Head of caudate nucleus (tissue), 42 donors: Measurements from ENCODE around the gene RNF150.
"Not testable (repeated sequence)": the region's sequence is repeated elsewhere in the genome, so short reads cannot be mapped to it uniquely, and the experiment has no call there.

Experiments
- DNase-seq, 42 donors: peaks; one replicate each; pipeline versions ENCODE4 v3.0.0 to v3.0.0-alpha.2; 2020 to 2021; ENCODE audit warnings: mixed read lengths in 7 of 42
- intact Hi-C: fragments of 100-400 bp; cut with DNase I; formaldehyde crosslinking; loops from one replicate; pipeline ENCODE4 v1.15.0; 2022

The RNF150 gene

DNA sequence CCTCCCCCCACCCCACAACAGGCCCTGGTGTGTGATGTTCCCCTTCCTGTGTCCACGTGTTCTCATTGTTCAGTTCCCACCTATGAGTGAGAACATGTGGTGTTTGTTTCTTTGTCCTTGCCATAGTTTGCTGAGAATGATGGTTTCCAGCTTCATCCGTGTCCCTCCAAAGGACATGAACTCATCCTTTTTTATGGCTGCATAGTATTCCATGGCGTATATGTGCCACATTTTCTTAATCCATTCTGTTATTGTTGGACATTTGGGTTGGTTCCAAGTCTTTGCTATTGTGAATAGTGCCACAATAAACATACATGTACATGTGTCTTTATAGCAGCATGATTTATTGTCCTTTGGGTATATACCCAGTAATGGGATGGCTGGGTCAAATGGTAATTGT, 312.7 kb downstream of the RNF150 start:
- DNase-seq, intact Hi-C loops: not testable (repeated sequence)

DNA sequence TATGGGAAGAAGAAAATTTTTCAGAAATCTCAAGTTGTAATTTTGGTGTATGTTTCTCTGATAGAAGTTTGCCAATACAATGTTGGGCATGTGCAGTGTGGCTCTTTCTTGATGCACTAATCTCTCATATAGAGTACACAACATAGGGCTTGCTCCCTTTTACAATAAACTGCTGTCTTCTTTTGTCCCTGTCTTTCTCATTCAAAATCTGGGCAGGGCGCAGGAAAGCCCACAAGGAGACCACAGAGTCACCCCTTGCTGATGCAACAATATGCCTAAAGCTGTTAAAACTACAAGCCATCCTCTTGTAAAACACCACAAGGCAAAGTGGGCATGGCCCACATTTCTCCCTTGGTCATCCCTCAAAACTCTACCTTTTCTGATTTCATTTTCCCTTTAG, 313.7 kb downstream of the RNF150 start:
- intact Hi-C loops = no loop called here

GRCh38 chr4:140818433-140818832, 314.8 kb downstream of the RNF150 start:
- DNase-seq = no peak
- intact Hi-C loops = no loop called here

More for the DNA sequence above, 313.7 kb downstream of the RNF150 start:
- no peak for DNase-seq

DNA sequence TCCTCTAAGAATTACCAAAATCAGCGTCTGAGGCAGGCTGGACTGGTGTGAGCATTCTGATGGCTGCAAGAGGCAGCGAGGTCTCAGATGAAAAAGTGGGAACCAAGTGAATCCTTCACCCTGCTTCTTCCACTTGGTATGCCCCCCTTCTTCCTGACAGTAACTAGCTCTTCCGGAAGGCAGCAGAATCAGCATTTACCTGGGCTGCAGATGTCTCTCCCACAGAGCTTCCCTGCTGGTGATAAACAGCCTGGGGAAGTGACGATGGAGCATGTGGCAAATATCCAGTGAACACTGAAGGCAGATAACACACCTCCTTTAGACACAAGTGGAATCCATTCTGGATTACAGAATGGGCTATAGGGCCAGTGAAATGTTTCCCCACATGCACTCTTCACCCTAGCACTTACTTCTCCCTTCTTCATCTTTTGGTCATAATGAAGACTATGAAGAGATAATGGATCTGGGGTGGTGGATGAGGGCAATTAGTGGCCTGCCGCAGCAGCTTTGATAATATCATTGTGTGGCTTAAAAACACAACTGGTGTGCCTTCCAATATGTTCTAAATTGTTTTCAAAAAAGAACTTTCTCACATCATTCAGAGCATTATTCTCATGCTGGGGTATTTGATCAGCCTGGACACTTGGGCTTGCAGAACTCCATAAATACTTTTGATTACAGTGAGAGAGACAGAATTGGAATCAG, 316.3 kb downstream of the RNF150 start:
- no peak for DNase-seq
- intact Hi-C loops = no loop called here

- no peak for DNase-seq
- intact Hi-C loops = no loop called here
Observed at GRCh38 chr4:140813804-140814203, 319.5 kb downstream of the RNF150 start.

DNA sequence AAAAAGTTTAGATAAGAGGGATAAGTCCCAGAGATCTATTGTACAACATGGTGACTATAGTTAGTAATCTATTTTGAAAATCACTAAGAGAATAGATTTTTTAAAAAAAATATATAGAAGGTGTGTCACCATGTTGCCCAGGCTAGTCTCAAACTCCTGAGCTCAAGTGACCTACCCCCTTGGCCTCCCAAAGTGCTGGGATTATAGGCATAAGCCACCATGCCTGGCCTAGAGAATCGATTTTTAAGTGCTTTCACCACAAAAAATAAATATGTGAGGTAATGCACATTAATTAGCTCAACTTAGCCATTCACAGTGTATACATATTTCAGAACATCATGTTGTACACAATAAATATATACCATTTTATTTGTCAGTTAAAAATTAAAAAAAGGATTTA, 320.4 kb downstream of the RNF150 start:
- no peak for DNase-seq
- intact Hi-C loops = no loop called here

GRCh38 chr4:140811429-140811828, 321.8 kb downstream of the RNF150 start:
- intact Hi-C loops = no loop called here
- no peak for DNase-seq

GRCh38 chr4:140810591-140811169, 322.6 kb downstream of the RNF150 start:
- intact Hi-C loops, DNase-seq: not testable (repeated sequence)
